HG02763 (cell line): Measurements from ENCODE around the gene ITPRID1.

ENCODE experiments used
- ATAC-seq: cut with Tn5 transposase; IDR thresholded peaks from one replicate; pipeline ENCODE4 v1.9.1; 2021; ENCODE audit warnings: mild to moderate bottlenecking, moderate library complexity; ENCODE audit not compliant: unreplicated experiment

ITPRID1 gene

DNA sequence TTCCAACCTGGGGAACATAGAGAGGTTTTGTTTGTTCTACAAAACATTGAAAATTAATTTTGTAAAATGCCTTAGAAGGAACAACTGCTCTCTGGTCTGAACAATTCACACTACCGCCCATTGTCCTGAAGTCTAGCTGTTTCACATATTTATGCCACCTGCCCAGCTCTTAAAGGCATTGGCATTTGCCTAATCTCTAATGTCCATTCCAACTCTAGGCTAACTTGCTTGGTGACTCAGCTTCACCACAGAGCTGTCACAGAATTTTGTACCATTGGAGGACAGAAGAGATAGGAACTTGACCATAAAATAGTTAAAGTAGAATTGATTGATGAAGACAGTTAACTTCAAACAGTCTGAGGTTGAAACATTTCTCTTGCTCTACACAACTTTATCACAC, 119.6 kb downstream of the ITPRID1 start:
- no peak for ATAC-seq

DNA sequence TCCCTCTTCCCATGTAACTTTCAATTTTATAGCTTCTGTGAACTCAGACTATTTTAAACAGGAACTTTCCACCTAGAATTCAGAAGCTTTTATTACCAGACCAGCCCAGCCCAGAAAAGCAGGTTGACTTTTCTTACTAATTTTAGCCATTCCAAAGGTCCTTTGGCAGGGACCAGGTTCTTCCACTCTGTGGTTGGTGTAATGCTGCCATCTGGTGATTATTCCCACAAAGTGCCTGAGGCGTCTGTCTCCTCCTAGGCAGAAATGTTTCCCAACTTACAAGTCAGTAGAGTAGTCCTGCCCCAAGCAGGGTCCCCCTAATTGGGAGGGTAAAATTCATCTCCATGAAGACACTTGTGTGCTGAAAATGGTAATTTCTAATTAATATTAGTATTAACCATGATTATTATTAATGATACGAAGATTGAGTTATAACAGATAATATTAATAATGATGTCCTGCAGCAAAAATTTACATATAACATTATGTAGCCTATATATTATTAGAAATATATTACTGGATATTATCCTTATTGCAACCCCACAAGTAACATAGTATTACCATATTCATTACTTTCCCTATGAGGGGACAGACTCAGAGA, 120.1 kb downstream of the ITPRID1 start:
- no peak for ATAC-seq

DNA sequence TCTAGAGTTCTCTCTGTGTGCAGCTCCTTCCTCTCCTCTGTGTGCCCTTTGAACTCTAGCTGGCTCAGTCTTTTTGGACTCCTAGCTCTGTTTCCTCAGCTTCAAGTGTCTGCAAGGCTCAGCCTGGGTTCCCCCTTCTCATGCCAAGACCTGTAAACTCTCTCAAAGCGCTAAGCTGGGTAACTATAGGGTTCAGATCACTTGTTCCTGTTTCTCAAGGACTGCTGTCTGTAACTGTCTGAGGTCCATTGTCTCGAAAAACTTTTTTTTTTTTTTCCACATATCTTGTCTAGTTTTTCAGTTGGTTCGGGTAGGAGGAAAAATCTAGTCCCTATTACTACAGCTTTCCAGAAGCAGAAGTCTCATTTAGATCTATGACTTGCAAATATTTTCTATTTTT, 126.5 kb downstream of the ITPRID1 start:
- no peak for ATAC-seq

DNA sequence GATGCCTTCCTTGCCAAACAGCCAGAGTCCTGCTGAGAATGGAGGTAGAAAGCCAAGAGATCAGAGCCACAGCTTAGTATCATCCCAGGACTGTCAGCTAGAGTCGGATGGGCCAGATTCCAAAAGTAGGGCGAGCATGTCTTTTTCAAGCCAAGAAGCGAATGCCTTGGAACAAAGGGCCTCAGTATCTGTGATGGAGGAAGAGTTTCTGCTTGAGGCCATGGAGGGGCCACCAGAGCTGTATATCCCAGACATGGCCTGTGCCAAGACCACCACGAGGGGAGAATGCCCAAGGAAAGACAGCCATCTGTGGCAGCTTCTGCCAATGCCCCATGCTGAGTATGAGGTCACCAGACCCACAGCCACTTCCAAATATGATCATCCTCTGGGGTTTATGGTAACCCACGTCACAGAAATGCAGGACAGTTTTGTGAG, 128.8 kb downstream of the ITPRID1 start:
- ATAC-seq: no peak

DNA sequence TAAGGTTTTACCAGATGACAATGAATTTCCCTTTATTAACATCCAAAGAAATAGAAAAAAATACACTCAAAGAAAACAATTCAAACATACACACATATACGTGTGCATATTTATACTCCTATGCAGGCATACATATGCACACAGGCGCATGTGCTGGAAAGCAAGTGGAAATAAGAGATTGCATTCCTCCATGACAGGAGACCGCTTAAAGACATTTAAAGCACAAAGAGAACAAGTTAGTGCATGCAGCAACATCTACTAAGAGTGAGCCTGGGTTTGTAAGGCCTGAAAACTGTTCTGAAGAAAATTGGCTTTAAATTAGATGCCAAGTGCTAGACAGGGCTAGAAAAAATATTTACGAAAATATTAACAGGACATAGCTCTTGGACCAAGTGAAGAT, 133.1 kb downstream of the ITPRID1 start:
- no peak for ATAC-seq

DNA sequence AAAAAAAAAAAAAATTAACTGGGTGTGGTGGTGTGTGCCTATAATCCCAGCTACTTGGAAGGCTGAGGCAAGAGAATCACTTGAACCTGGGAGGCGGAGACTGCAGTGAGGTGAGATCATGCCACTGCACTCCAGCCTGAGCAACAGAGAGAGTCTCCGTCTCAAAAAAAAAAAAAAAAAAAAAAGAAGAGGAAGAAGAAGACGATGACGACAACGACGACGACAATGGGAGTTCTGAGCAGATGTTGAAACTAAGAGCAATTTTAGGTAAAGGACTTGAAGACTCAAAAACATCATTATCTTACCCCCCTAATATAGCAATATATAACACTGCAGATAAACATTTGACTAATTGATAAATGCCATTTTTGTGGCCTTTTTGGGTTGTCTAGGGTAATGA, 133.6 kb downstream of the ITPRID1 start:
- no peak for ATAC-seq

DNA sequence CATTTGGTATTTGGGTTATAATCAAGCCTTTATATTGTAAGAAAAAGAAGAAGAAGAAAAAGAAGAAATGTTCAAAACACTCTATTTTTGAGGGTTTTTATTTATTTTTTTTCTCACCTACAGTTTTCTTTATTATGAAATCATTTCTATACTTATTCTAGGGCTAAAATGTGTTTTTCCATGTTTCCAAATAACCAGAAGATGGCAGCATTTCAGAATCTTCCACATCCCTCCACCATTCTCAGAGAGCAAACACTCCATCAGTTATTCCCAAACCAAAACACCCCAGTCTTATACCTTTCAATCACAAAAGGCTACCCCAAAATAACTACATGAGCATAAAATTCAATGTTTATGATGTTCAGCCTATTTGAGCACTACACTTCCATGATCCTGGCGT, 134.4 kb downstream of the ITPRID1 start:
- ATAC-seq: no peak

DNA sequence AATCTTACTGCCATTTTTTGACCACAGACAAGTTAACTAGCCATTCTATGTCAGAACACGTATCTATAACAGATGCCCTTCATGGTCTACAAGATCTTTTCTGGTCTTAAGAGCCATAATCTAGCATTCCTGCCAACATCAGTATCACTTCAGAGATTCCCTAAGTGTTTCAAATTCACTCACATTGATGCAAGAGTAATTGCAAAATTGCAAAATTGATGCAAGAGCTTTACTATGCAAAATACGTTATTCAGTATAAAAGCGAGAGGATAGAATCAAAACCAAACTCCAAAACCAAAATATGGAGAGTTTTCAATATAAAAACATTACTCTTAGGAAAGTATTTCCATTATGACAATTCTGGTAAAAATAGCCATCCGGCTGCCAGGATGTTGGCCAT, 135.0 kb downstream of the ITPRID1 start:
- ATAC-seq: no peak

DNA sequence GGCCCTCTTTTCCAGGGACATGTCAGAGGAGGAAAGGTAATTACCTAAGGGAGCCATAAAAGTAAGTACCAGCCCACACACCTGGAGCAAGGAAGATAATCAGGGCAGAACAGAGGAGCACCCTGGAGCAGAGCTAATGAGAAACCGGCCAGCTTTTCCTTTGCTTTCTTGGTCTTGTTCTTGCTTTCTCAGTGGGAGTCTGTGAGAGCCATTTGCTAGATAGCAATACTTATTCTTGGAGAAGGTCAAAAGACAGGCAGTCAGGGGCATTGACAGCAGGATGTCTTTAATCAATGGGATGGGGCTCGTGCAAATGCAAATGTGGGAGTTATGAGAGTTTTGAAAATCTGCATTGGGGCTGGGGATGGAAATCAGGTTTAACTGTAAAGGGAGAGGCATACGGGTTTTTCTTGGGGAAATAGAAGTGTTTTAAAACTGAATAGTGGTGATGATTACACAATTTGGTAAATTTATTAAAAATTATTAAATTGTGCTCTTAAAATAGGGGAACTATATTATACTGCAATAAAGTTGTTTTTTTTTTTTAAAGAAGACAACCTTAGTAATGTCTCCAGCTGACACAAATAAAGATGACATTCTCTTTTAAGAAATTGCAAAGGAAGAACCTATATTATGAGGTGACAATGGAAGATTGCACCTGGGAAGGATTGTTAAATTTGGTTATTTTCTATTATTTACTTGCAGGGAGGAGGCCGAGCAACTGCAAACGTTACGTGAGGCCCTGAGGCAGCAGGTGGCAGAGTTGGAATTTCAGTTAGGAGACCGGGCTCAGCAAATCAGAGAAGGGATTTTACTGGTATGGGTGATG, 137.6 kb downstream of the ITPRID1 start:
- no peak for ATAC-seq

DNA sequence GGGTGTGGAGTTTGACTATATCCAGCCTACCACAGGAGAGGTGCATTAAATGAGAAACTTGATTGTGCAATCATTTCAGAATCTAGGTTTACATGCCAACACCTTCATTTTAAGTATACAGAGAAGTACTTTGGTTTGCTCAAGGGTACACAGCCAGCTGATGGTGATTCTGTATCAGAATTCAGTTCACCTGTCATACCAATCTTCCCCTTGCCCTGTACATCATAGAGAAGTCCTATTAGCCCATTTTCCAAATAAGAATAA, 138.1 kb downstream of the ITPRID1 start:
- no peak for ATAC-seq

DNA sequence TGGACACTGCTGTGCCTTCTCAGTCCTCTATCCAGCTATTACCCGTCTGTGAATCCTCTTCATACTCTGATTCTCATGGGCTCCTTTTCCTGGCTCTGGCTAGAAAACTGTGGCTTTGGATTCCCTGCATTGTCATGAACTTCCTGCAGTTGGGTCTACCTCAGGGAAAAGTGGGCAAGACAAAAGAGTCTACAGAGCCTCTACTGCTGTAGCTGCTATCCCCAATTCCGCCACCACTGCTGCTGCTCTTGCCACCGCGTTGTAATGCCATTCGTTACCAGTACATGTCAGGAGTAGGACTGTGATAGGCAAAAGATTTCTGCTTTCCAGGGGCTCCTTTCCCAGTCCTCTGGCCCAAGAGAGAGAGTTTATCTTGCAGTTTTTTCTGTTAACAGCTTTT, 149.2 kb downstream of the ITPRID1 start:
- ATAC-seq: no peak

DNA sequence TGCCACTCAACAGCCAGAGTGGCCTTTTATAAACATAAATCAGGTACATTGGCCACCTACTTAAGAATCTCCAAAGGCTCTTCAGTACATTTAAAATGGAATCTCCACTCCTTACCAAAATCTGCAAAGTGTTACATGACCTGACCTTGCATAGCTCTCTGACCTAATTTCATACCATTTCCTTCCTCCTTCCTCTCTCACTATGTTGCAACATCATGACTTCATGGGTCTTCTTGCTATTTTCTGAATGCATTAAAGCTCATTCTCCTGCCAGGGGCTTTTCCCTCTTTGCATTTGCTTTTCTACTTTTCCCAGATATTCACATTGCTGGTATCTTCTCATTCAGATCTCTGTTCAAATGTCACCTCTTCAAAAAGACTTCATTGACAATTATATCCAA, 151.0 kb downstream of the ITPRID1 start:
- ATAC-seq: no peak

DNA sequence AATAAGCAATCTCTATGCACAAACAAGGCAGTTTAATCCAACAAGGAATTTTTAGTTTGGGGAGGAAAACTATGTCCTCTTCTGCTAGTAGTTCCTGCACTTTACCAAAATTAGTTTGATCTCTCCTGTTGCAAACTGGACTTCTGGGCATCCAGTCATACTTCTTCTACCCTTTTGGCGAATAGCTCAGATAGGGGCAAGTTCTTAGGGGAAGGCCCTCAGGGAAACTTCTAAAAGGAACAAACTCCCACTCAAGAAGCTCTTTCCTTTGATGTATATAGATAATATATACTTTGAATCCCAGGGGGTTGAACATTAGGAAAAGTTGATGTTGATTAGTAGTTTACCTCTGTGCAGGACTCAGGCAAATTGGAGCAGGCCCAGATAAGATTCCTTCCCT, 151.7 kb downstream of the ITPRID1 start:
- no peak for ATAC-seq

DNA sequence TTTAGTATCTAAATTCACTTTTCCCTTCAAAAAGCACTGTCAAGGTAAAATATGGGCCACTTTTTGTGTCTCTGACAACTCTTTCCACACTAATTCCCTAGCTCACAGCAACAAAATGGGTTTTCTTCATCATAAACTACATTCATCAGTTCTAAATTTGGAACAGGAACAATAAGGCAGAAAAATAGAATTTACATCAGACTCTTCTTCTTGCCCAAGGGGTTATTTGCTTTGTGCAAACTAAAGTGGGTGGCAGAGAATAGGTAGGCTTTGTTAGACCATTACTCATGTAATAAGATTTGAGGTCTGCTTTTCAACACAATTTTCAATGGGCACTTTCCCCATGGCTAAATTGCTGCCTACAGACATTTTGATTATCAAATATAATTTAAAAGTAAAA, 155.6 kb downstream of the ITPRID1 start:
- ATAC-seq: no peak

DNA sequence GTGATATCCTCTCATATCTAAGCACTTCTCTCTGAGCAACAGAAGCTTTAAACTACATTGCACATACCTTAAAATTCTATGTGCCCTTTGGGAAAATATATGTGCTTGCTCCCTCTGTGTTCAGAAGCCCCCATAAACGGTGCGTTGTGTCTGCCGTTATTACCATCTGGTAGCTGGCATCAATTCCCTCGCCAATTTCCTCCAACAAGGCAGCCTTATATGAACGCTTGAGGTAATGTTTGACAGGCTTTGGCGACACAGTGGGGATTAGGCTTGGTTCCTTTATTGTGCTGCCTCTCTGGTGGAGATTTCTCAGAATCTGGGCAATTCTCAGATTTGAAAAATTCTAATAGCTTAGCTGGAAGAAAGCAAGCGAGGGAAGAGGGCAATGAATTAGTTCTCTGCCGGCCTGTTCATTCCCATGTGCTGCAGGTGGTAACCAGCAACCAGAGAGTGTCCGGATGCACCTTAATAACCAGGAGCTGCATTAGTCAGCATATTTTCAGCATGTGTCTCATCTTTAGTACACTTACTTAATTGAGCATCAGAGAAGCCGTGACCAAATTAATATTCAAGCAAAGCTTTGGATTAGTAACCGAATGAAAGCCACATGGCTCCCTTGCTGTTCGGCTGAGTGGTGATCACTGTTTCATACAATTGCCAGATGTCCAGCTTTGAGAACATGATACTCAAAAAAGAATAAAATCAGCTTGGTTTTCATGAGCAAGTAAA, 165.8 kb downstream of the ITPRID1 start:
- ATAC-seq: no peak

DNA sequence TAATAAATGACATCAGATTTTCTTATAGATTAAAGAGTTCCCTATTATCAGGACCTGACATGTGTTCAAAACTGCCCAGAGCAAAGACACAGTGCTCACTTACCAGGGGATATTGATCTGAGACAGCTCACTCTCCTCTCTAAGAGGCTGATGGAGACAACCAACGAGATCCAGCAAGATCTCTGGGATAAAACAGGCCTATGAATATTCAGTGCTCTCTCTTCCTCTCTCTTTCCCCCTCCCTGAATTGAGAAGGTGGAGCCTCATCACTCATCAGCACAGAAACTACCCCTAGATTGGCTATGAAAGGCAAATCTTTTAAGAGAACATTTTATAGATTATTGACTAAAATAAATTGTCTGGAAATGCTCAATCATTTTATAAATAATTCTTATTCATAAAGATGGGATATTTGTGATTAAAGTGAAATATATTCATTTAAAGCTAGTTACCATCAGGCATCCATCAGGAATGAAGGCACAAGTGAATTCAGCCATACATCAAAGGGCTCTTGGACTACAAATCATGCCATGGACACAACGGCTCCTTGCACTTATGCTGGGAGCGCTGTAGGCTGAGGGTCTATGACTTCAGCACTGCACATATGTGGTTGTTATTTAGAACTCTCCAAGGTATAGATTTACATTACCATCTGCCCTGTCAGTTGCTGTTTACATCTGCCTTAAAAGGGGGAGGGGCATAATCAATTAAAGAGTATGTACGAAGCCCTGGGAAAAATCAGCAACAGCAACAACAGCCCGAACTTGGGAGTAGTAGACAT, 169.7 kb downstream of the ITPRID1 start:
- ATAC-seq: no peak

DNA sequence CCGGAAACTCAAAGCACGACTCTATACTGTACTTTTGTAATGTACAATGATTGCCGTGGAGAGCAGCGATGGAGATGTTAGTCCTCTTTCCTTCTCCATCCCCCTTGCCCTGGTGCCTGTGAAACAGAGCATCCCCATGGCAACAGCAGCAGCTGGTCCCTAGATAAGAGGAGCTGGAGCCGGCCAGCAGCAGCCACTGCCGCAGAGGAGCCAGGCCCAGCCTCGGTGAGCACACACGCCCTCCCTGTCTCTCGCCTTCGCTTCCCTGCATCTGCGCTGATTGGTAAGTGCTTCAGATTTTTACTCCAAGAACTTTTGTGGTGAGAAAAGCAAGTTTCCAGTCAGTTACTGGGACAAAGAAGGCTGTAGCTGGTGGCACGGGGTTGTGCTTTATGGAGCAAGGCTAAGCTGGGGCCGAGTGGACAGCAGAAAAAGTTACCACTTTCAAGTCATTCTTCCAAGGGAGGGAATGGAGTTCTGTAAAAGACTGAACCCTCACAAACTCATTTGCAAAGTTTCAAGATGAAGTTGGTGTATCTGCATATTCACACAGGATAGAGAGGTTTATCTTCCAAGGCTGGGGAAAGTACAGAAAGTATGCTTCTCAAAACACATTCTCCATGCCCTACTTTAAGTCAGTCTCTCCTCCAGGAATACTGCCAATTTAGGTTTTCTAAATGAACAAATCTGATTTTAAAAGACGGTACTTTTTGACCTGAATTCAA, 173.3 kb downstream of the ITPRID1 start, which contains the start of gene PPP1R17:
TSS of gene PPP1R17 (plus strand) at position 192 of the 725 bp plus-strand sequence. CDS start 5,227 bp downstream, outside the sequence.
- ATAC-seq: no peak

DNA sequence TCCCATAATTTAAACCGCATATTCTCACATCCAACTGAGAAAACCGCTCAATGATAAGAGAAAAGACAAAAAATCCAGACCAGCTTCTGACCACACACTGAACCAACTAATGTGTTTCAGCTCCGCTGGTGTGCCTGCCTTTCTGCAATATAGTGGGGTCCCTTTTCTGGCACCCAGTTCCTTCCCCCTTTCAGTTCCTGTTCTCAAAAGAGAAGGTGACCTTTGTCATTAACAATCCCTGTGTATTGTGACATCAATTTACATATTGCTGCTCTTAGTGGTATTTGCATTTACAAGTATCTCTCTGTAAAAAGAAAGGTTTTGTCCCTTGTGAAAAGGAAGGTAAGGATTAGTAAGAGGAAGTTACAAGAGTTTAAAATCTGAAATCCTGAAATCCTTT, 174.5 kb downstream of the ITPRID1 start:
- peak; percentile 98 for ATAC-seq

DNA sequence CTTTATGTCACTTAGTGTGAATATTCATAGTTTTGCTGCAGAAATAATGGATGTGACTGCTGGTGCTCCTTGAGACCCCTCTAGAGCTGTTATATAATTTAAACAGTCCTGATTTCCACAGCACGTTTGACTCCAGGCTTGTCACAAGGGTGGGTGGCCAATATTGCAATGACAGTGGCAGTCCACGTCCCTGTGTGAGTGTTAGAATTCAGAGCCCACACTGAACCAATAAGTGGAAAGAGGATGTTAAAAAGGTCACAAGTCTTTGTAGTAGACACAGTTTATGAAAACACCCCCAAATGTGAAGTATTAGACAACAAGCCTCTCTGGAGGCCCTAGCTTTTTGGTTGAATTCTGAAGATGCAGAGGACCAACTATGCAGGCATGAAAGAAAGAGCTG, 175.1 kb downstream of the ITPRID1 start:
- no peak for ATAC-seq

DNA sequence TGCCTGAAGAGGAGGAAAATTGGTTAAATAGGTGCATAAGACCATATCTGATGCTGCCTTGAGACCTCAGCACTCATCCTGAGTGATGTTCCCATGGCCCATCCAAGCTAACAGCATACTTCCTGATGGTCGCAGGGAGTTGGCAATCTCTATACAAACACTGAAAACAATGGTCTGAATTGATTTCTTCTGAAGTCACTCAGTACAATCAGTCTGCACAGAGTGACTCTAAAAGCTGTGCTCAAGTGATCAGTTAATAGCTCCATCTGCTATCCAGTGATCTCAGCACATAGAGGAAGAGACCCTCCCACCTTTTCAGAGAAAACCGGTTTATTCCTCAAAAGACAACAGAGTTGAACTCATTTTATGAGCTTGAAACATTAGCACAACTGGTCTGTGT, 177.0 kb downstream of the ITPRID1 start:
- ATAC-seq: no peak

DNA sequence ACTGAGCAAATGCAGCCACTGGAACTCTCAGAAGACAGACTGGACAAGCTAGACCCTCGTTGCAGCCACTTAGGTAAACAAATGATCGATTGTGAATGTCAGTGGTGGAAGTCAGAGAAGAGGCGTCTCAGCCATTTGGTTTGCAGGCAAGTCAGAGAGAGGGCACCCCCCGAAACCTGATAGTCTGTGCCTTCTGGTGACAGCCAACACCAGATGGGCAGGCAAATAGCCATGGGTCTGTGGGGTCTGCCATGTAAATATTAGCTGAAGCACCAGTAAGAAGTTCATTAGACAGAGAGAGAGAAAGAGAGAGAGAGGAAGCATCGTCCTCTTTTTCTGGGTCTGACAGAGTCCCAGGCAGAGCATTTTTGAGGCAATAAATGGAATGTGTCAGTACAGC, 178.6 kb downstream of the ITPRID1 start:
- ATAC-seq: no peak
